Muscle layer of duodenum (tissue), 2 donors: ENCODE measurements around the gene NT5DC4.

Experiments used
- H3K27ac ChIP-seq: one replicate; pipeline ENCODE4 v1.7.0; 2013; ENCODE audit warnings: mild to moderate bottlenecking, low read length
- H3K27me3 ChIP-seq: one replicate; pipeline ENCODE4 v1.7.0; 2013; ENCODE audit warnings: low read depth, mild to moderate bottlenecking, control low read depth, low read length
- H3K36me3 ChIP-seq, 2 donors: one replicate each; pipeline ENCODE4 v1.7.0; 2013; ENCODE audit warnings: low read length in 2 of 2, control low read depth in 1 of 2, mild to moderate bottlenecking in 1 of 2; ENCODE audit not compliant: insufficient read depth in 2 of 2, control insufficient read depth in 1 of 2
- H3K4me1 ChIP-seq, 2 donors: one replicate each; pipeline ENCODE4 v1.7.0; 2013; ENCODE audit warnings: low read length in 2 of 2, mild to moderate bottlenecking in 2 of 2, control low read depth in 1 of 2, moderate library complexity in 1 of 2; ENCODE audit not compliant: insufficient read depth in 2 of 2, control insufficient read depth in 1 of 2
- H3K4me3 ChIP-seq, 2 donors: one replicate each; pipeline ENCODE4 v1.7.0; 2013; ENCODE audit warnings: low read length in 2 of 2, low read depth in 1 of 2, mild to moderate bottlenecking in 1 of 2
- H3K9me3 ChIP-seq, 2 donors: one replicate each; pipeline ENCODE4 v1.7.0; 2013; ENCODE audit warnings: low read length in 2 of 2, control low read depth in 1 of 2, mild to moderate bottlenecking in 1 of 2; ENCODE audit not compliant: control insufficient read depth in 1 of 2
- donor health status: healthy.

The NT5DC4 gene

DNA sequence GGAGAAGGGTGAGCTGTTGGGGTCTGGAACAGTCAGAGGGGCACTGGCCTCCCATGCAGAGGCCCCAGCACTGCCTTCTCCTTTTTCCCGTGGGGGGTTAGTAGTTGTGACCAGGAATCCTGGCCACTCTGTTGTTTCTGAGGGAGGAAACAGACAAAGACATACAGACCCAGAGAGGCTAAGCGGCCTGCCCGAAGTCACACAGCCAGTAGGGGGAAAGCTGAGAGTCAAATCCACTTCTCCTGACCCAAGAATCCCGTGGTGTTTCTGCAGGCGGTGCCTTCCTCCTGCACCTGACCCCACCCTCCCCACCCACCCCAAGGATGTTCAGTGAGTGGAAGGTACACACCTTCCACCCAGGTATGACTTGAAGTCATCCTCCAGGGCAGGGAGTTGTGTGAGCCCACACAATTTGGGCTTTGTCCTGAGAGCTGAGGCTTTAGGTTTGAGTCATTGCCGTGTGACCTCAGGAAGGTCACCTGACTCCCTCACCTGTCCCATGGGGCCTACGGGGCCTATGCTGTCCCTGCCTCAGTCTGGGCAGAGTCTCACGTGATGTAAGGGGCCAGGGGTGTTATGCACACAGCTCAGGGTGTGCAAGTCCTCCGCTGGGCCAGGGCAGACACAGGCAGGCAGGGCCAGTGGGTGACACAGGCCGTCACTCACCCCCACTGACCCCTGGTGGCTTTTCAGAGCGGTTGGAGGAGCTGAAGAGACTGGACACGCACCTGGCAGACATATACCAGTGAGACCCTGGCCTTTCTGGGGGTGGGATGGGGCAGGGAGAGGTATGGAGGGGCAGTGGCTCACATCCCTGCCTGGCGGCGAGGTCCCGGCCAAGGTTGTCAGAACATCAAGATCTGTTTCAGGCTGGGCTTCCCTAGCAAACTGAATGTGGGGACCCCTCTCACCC is 5.0 kb downstream of the NT5DC4 start:
- Histone ChIP-seq H3K4me1 (no peaks in the 10 kb centered on the region), H3K27ac (no peak overlapping the region), H3K36me3 (no peaks in the 10 kb centered on the region), H3K4me3 (no peak overlapping the region), H3K9me3 (no peaks in the 10 kb centered on the region), H3K27me3 (no peaks in the 10 kb centered on the region)

DNA sequence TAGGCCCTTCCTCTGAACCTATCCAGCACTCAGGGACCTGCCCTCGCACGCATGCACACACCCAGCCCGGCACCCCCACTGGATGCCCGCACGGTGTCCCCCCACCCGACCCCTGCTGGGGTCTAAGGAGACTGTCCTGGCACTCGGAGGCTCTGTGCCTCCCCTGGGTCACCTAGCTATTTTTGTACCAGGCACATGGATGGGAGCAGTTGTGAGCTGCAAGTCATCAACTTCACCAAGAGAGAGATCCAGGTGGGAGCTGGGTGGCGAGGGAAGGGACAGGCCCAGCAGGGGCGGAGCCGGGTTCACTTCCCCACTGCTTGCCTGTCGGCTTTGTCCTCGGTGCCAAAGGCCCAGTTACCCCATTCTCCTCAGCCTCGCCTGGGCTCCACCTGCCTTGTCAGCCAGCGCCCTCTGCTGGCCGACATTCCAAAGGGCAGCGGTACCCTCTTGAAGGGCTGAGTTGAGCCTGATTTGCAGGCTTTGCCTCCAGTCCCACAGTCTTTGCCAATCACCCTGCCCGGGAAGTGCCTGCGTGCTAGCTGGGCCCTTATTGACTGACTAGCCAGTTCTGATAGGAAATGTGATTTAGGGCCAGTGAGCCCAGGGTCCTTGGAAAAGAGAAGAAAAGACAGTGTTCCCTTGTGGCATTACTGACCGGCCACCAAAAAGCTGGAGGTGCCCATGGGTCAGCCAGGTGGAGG is 5.8 kb downstream of the NT5DC4 start:
- H3K4me1 ChIP-seq = no peaks in the 10 kb centered on the region
- H3K9me3 ChIP-seq = no peaks in the 10 kb centered on the region
- no peak overlapping the region for H3K4me3 ChIP-seq
- no peaks in the 10 kb centered on the region for H3K27me3 ChIP-seq
- H3K27ac ChIP-seq = no peak overlapping the region
- no peaks in the 10 kb centered on the region for H3K36me3 ChIP-seq

DNA sequence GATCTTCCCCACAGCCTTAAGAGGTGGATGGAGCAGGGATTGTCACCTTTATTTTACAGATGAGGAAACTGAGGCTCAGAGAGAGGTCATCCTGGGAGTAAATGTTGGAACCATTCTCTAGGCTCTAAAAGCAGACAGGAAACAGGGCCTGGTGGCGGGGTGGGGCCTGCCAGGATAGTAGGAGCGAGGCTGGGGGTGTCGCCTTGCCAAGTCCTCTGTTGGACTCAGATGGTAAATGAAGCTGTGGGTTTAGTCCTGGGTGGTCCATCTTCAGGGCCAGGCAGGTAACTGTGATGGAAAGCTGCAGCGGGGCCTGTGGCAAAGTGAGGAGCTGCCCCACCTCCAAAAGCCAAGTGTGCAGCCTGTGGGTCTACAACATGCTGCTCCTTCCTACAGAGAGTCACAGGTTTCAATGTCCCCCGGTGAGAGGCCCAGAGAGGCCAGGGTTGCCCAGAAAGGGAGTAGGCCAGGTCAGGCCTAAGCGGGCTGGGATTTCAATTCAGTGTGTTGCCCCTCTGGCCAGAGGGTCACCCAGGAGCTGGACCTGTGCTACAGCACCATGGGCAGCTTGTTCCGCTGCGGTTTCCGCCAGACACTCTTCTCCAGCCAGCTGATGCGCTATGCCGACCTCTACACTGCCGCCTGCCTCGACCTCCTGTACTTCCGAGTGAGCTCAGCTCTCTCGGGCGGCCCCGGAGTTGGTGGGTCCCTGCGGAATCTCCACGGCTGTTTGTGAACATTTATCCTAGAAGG is 6.6 kb downstream of the NT5DC4 start:
- Histone ChIP-seq H3K27me3 (no peaks in the 10 kb centered on the region), H3K36me3 (no peaks in the 10 kb centered on the region), H3K4me3 (no peak overlapping the region), H3K4me1 (no peaks in the 10 kb centered on the region), H3K9me3 (no peaks in the 10 kb centered on the region), H3K27ac (no peak overlapping the region)

DNA sequence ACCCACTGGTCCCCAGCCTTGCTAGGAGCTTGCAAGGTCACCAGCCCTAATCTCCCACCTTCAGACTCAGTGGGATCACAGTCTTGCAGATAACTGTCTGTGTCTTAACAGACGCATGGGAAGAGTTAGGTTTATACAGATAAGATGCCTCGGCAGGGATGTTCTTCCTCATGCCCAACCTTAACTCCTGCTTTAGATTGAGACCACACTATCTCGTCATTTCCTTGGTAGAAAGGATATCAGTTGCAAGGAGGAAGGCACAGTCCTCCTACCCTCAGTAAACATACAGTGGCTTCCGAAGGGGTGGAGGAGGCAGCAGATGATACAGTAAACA is 7.2 kb downstream of the NT5DC4 start:
- no peaks in the 10 kb centered on the region for H3K36me3 ChIP-seq
- no peaks in the 10 kb centered on the region for H3K9me3 ChIP-seq
- no peaks in the 10 kb centered on the region for H3K27me3 ChIP-seq
- no peak overlapping the region for H3K4me3 ChIP-seq
- H3K4me1 ChIP-seq = no peaks in the 10 kb centered on the region
- H3K27ac ChIP-seq = no peak overlapping the region

DNA sequence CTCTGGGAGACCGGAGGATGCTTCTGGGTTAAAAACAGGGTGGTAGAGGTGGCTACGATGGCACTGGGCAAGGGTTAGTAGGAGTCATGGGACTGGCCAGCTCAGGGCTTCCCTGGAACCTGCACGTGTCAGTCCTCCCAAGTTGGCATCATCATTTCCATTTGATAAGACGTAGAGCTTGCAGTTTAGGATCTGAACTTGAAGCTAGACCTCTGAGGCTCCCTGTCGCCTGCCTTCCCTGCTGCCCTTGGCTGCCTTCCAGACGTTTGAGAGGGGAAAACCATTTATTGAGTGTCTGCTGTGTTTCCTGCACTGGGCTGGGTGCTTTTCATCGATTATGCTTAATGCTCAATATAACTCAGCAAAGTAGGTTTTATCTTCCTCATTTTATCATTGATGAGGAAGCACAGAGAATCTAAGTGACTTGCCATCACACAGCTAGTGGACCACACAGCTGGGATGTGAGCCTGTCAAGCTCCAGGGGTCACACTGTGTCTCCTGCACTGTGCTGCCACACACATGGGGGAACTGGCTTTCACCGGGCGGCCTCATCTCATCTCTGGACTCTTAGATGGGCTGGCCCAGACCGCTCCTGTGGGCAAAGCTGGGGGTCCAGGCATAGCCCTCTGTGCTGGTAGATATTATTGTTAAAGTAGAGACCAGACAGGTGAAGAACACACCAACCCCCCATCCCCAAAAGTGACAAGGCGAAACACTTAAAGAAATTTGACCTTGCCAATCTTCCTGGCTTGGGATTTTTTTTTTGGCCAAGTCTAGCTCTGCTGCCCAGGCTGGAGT is 7.8 kb downstream of the NT5DC4 start:
- Histone ChIP-seq H3K27ac (no peak overlapping the region), H3K9me3 (no peaks in the 10 kb centered on the region), H3K27me3 (no peaks in the 10 kb centered on the region), H3K36me3 (no peaks in the 10 kb centered on the region), H3K4me3 (no peak overlapping the region), H3K4me1 (no peaks in the 10 kb centered on the region)

DNA sequence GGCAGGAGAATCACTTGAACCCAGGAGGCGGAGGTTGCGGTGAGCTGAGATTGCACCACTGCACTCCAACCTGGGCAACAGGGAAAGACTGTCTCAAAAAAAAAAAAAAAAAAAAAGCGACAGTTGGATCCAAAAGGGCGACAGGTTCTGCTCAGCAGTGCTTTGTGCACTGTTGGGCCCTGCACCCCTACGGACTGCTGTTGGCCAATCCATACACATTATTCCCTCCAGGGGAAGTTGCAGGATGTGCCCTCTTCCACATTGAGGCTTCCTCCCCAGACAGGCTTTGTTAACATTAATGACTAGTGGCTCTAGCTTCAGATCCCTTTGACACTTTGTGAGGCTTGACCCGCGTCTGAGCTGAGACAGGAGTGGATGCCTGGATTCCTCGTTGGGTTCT is 9.4 kb downstream of the NT5DC4 start:
- no peak overlapping the region for H3K4me3 ChIP-seq
- no peaks in the 10 kb centered on the region for H3K4me1 ChIP-seq
- no peak overlapping the region for H3K27ac ChIP-seq
- no peaks in the 10 kb centered on the region for H3K9me3 ChIP-seq
- H3K36me3 ChIP-seq = no peaks in the 10 kb centered on the region
- no peaks in the 10 kb centered on the region for H3K27me3 ChIP-seq

DNA sequence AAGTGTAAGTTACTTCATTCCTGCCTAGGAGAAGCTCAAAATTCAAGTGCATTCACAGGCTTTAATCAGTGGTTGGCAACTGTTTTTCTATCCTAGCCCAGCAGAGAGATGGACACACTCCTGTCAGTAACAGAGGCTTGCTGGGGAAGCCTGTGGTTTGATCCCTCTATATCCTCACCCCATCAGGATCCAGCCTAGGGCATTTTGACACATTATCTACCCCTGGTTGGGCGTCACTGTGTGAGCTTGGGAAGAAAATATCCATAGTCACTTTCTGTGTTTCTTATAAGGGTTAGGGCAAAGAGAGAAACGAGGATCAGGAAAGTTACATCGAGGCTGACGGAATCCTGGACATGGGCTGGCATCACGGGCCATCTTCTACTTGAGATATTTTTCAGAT is 10.0 kb downstream of the NT5DC4 start:
- no peak overlapping the region for H3K27ac ChIP-seq
- H3K4me1 ChIP-seq = no peaks in the 10 kb centered on the region
- H3K9me3 ChIP-seq = no peaks in the 10 kb centered on the region
- no peak overlapping the region for H3K4me3 ChIP-seq
- no peaks in the 10 kb centered on the region for H3K36me3 ChIP-seq
- no peaks in the 10 kb centered on the region for H3K27me3 ChIP-seq

DNA sequence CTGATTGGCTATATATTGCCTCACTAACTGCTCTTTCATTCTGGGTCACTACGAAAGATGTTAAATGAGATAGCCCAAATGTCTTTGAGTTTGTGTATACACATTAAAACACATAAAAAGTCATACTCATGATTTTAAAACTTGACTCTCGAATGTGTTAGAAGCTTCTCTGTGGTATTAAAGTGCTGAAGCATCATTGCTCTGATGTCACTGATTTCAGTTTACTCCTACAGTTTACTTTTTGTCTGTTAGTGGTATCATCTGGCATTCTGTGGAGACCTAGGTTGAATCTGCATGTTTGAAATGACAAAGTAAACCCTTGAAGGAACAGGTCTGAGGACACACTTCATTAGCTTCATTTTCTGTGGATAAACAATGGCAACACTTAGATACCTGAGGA is 10.7 kb downstream of the NT5DC4 start:
- no peaks in the 10 kb centered on the region for H3K27me3 ChIP-seq
- H3K4me1 ChIP-seq = no peaks in the 10 kb centered on the region
- no peak overlapping the region for H3K27ac ChIP-seq
- no peaks in the 10 kb centered on the region for H3K36me3 ChIP-seq
- H3K9me3 ChIP-seq = no peaks in the 10 kb centered on the region
- no peak overlapping the region for H3K4me3 ChIP-seq

DNA sequence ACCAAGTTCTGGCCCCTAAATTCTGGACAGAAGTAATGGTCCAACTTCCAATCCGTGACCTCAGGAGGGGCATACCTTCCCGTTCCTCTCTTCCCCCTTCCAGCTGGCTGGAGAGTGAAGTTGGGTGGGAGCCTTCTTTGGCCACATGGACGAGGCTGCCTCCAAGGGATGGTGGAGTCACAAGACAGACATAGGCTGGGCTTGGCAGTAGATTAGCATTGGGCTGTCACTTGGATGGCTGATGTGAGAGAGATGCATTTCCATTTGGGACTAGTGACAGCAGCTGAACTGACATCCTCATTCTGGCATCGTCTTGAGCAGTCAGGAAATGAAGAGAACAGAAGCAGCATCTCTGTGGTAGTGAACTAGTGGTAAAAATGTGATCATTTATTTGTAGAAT is 12.6 kb downstream of the NT5DC4 start:
- H3K27ac ChIP-seq = no peak overlapping the region
- no peaks in the 10 kb centered on the region for H3K9me3 ChIP-seq
- no peaks in the 10 kb centered on the region for H3K36me3 ChIP-seq
- no peaks in the 10 kb centered on the region for H3K4me1 ChIP-seq
- H3K27me3 ChIP-seq = no peaks in the 10 kb centered on the region
- H3K4me3 ChIP-seq = no peak overlapping the region

DNA sequence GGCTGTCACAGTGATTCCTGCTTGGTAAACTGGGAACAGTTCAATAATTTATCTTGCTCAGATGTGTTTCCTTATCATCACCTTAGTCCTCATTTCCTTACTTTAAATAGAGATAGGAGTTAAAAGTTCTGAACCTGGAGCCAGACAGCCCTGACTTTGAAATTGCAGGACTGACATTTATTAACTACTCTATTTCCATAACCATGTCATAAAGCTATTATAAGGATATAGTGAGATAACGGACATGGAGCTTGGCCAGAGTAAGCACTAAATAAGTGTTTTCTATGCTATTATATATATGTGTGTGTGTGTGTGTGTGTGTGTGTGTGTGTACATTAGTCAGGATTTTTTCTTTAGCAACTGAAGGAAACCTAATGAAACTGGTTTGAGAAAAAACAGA is 13.1 kb downstream of the NT5DC4 start:
- H3K27me3 ChIP-seq = no peaks in the 10 kb centered on the region
- no peak overlapping the region for H3K4me3 ChIP-seq
- no peak overlapping the region for H3K27ac ChIP-seq
- no peaks in the 10 kb centered on the region for H3K36me3 ChIP-seq
- H3K9me3 ChIP-seq = no peaks in the 10 kb centered on the region
- no peaks in the 10 kb centered on the region for H3K4me1 ChIP-seq
